Skeletal muscle tissue (tissue), 4 donors: ENCODE data around the gene HLA-A. TPM values are rescaled to one million over a fixed set of nuclear protein-coding genes. Genes with fewer than 3 reads are reported as not detected.
A peak's percentile ranks its signal among the peaks of the same experiment; 100 is the strongest.

Source experiments
- H3K27ac ChIP-seq: one replicate; pipeline ENCODE4 v1.7.0; 2013; ENCODE audit warnings: mild to moderate bottlenecking, low read depth, low read length, inconsistent platforms
- H3K27me3 ChIP-seq, 3 donors: one replicate each; pipeline ENCODE4 v1.7.0; 2013; ENCODE audit warnings: low read length in 3 of 3; ENCODE audit not compliant: control insufficient read depth in 3 of 3, insufficient read depth in 3 of 3
- H3K36me3 ChIP-seq, 3 donors: one replicate each; pipeline ENCODE4 v1.7.0; 2013; ENCODE audit warnings: low read length in 3 of 3; ENCODE audit not compliant: control insufficient read depth in 3 of 3, insufficient read depth in 3 of 3
- H3K4me1 ChIP-seq, 3 donors: one replicate each; pipeline ENCODE4 v1.7.0; 2013; ENCODE audit warnings: low read length in 3 of 3, mild to moderate bottlenecking in 3 of 3; ENCODE audit not compliant: control insufficient read depth in 3 of 3, insufficient read depth in 3 of 3
- H3K4me3 ChIP-seq, 3 donors: one replicate each; pipeline ENCODE4 v1.7.0; 2013; ENCODE audit warnings: low read length in 3 of 3
- H3K9ac ChIP-seq, 3 donors: one replicate each; pipeline ENCODE4 v1.7.0; 2013; ENCODE audit warnings: low read length in 3 of 3, mild to moderate bottlenecking in 3 of 3, moderate library complexity in 2 of 3, low read depth in 1 of 3
- H3K9me3 ChIP-seq, 3 donors: one replicate each; pipeline ENCODE4 v1.7.0; 2013; ENCODE audit warnings: low read length in 3 of 3; ENCODE audit not compliant: control insufficient read depth in 3 of 3
- total RNA-seq: library from RNA; depleted of rRNA; stranded (reverse); fragments of >200 nt; gene quantifications from one replicate; pipeline ENCODE4 v1.2.3, GENCODE V29; 2014
- donor health status: Osteomylitis.

Gene HLA-A
- total RNA-seq, 1 donor from 2014 or later, result 113 TPM

- no peak overlapping the region for H3K4me3 ChIP-seq
- peaks cover 10 to 25% (median 21%) of the 10 kb centered on the region in 3 donors for H3K36me3 ChIP-seq
- H3K27ac ChIP-seq, result no peak overlapping the region
- H3K4me1 ChIP-seq, result peaks cover 15 to 26% (median 20%) of the 10 kb centered on the region in 3 donors
- no peaks in the 10 kb centered on the region for H3K9me3 ChIP-seq
- H3K27me3 ChIP-seq, result no peaks in the 10 kb centered on the region
- H3K9ac ChIP-seq, result no peak overlapping the region
Measured at GRCh38 chr6:29946223-29947076, 4.1 kb downstream of the HLA-A start.

GRCh38 chr6:29947077-29947980 is 5.0 kb downstream of the HLA-A start:
- H3K4me1 ChIP-seq, result peaks cover 15 to 30% (median 20%) of the 10 kb centered on the region in 3 donors
- peaks cover 10 to 25% (median 21%) of the 10 kb centered on the region in 3 donors for H3K36me3 ChIP-seq
- H3K4me3 ChIP-seq, result no peak overlapping the region
- no peak overlapping the region for H3K9ac ChIP-seq
- H3K27ac ChIP-seq, result no peak overlapping the region
- no peaks in the 10 kb centered on the region for H3K9me3 ChIP-seq
- H3K27me3 ChIP-seq, result no peaks in the 10 kb centered on the region

DNA sequence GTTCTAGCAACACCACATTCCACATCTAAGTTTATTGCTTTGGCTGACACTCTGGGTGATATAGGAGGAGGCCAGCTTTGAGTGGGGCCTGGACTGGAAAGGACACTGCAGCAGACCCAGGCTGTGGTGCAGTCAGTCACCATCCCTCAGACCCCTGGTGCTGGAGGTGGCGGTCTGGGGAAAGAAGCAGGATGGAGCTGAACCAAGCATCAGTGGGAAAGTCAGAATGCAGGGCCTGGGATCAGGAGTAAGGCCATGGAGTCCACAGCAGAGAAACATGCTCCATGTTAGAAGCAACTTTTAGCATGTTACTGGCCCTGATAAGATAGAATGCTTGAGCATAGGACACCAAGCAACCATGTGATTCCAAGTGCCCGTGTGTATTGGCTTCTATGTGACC is 5.9 kb downstream of the HLA-A start:
- Histone ChIP-seq H3K27ac (no peak overlapping the region), H3K9me3 (no peaks in the 10 kb centered on the region), H3K9ac (no peak overlapping the region), H3K4me3 (no peak overlapping the region), H3K4me1 (peaks cover 15 to 33% (median 24%) of the 10 kb centered on the region in 3 donors), H3K36me3 (peaks cover 10 to 25% (median 21%) of the 10 kb centered on the region in 3 donors), H3K27me3 (no peaks in the 10 kb centered on the region)

- Histone ChIP-seq H3K36me3 (peaks cover 10 to 15% (median 12%) of the 10 kb centered on the region in 3 donors), H3K27me3 (no peaks in the 10 kb centered on the region), H3K27ac (no peak overlapping the region), H3K9ac (no peak overlapping the region), H3K9me3 (no peaks in the 10 kb centered on the region), H3K4me1 (peaks cover 7 to 23% (median 15%) of the 10 kb centered on the region in 3 donors), H3K4me3 (no peak overlapping the region)
Measured at GRCh38 chr6:29949934-29950333, 7.6 kb downstream of the HLA-A start.

- H3K9ac ChIP-seq, result no peak overlapping the region
- H3K9me3 ChIP-seq, result no peaks in the 10 kb centered on the region
- peaks cover 4 to 16% (median 10%) of the 10 kb centered on the region in 3 donors for H3K4me1 ChIP-seq
- no peak overlapping the region for H3K4me3 ChIP-seq
- H3K27ac ChIP-seq, result no peak overlapping the region
- no peaks in the 10 kb centered on the region for H3K27me3 ChIP-seq
- H3K36me3 ChIP-seq, result peaks cover 8 to 10% (median 9%) of the 10 kb centered on the region in 3 donors
Measured at GRCh38 chr6:29951882-29952281, 9.6 kb downstream of the HLA-A start.

GRCh38 chr6:29953001-29953441 is 10.7 kb downstream of the HLA-A start:
- Histone ChIP-seq H3K4me1 (peaks cover 4 to 16% (median 10%) of the 10 kb centered on the region in 3 donors), H3K9ac (no peak overlapping the region), H3K27ac (peak overlapping the region; percentile 56), H3K27me3 (no peaks in the 10 kb centered on the region), H3K4me3 (no peak overlapping the region), H3K9me3 (no peaks in the 10 kb centered on the region), H3K36me3 (peaks cover 7 to 10% (median 9%) of the 10 kb centered on the region in 3 donors)

GRCh38 chr6:29953686-29954085 is 11.4 kb downstream of the HLA-A start:
- H3K9me3 ChIP-seq, result no peaks in the 10 kb centered on the region
- peak overlapping the region; percentile 56 for H3K27ac ChIP-seq
- H3K4me3 ChIP-seq, result no peak overlapping the region
- H3K27me3 ChIP-seq, result no peaks in the 10 kb centered on the region
- no peak overlapping the region for H3K9ac ChIP-seq
- peaks cover 4 to 16% (median 10%) of the 10 kb centered on the region in 3 donors for H3K4me1 ChIP-seq
- peaks cover 3 to 6% (median 4%) of the 10 kb centered on the region in 3 donors for H3K36me3 ChIP-seq

DNA sequence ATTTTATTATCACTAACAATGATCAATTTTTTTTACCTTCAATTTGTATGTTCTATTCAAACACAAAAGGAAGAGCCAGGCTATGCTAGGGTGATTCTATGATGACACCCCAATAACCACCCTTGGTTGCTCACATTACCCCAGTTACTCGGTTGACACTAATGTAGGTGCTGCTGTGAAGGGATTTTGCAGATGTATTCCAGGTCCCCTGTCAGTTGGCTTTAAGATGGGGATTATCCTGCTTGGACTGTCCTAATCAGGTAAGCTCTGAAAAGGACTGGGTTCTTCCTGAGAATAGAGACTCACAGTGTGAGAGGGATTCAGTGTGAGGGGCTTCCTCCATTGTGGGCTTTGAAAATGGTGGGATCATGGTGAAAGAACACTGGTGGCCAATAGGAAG is 11.9 kb downstream of the HLA-A start:
- H3K4me3 ChIP-seq, result no peak overlapping the region
- no peak overlapping the region for H3K27ac ChIP-seq
- peaks cover 0 to 6% (median 0%) of the 10 kb centered on the region in 3 donors for H3K36me3 ChIP-seq
- H3K27me3 ChIP-seq, result no peaks in the 10 kb centered on the region
- peaks cover 4 to 16% (median 10%) of the 10 kb centered on the region in 3 donors for H3K4me1 ChIP-seq
- no peak overlapping the region for H3K9ac ChIP-seq
- no peaks in the 10 kb centered on the region for H3K9me3 ChIP-seq

DNA sequence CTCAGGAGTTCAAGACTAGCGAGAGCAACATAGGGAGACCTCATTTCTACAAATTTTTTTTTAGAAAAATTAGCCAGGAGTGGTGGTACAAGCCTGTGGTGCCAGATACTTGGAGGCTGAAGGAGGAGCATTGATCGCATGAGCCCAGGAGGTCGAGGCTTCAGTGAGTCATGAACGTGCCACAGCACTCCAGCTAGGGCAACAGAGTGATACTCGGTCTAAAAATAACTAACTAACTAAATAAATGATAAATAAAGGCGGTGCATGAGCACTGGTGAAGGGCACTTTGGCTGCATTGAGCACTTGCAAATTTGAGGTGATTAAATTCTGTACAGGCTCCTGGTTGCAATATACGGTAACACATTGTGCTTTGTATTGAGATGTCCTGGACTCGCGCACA is 13.5 kb downstream of the HLA-A start:
- H3K27ac ChIP-seq, result no peak overlapping the region
- H3K36me3 ChIP-seq, result no peaks in the 10 kb centered on the region

More for the DNA sequence above, 13.5 kb downstream of the HLA-A start:
- peaks cover 4 to 12% (median 10%) of the 10 kb centered on the region in 3 donors for H3K4me1 ChIP-seq
- H3K9me3 ChIP-seq, result no peaks in the 10 kb centered on the region
- H3K27me3 ChIP-seq, result no peaks in the 10 kb centered on the region
- no peak overlapping the region for H3K4me3 ChIP-seq
- H3K9ac ChIP-seq, result no peak overlapping the region
